ENCODE measurements around the gene CAMK1D. TPM values are rescaled to one million over a fixed set of nuclear protein-coding genes. Genes with fewer than 3 reads are reported as not detected.
A peak's percentile ranks its signal among the peaks of the same experiment; 100 is the strongest.

Gene CAMK1D
- total RNA-seq, 1 experiment from 2014 or later, result 6.3 TPM

DNA sequence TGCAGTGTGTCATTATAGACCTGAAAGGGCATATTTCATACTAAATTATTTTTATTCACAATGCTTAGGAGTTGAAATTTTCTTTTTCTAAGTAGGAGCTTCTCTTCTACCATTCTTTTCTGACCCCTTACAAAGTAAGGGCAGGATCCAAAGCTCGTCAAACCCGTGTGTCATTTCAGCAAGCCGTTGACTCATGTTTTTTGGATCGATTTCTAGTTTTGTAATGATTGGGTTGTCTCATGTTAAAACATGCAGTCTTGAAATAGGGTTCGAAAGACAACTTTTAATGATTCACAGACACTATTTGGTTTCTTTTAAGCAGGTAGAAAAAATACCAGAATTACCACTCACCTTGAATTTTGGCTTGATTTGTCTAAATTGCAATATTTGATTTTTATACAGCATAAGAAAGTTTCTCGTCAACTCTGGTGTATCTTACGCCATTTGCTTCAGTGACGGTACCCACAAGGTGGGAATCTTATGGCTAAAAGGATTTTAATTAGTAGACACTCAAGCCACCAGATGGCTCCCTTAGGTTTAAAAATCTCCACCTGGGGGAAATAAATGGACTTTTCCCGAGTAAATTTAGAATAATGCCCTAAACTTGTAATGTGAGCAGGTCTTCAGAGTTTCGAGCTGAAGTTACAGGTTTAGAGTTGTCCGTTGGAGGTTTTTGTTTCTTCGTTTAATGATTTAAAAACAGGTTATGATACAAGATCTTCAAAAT lies 368.8 kb downstream of the CAMK1D start:
- no peak for DNase-seq

More for the DNA sequence above, 368.8 kb downstream of the CAMK1D start:
- H4K20me1 ChIP-seq (ENCODE audit: control insufficient read depth, insufficient read depth, insufficient read length), result no peaks in the 10 kb centered on the region
- H3K27me3 Mint-ChIP-seq (ENCODE audit: low read depth), result no peaks in the 10 kb centered on the region; the same call in 1 of the 2 replicates
- no peaks in the 10 kb centered on the region for H3K79me2 ChIP-seq (ENCODE audit: insufficient read depth, low read length)
- no peaks in the 10 kb centered on the region for H3K79me1 ChIP-seq (ENCODE audit: insufficient read depth, low read depth, low read length, poor library complexity, severe bottlenecking)
- H3K56ac ChIP-seq (ENCODE audit: insufficient read length, low read depth, low read length), result no peak overlapping the region
- no peak overlapping the region for H3K14ac ChIP-seq (ENCODE audit: insufficient read depth, low read length)
- TF ChIP-seq, protein P1, sequence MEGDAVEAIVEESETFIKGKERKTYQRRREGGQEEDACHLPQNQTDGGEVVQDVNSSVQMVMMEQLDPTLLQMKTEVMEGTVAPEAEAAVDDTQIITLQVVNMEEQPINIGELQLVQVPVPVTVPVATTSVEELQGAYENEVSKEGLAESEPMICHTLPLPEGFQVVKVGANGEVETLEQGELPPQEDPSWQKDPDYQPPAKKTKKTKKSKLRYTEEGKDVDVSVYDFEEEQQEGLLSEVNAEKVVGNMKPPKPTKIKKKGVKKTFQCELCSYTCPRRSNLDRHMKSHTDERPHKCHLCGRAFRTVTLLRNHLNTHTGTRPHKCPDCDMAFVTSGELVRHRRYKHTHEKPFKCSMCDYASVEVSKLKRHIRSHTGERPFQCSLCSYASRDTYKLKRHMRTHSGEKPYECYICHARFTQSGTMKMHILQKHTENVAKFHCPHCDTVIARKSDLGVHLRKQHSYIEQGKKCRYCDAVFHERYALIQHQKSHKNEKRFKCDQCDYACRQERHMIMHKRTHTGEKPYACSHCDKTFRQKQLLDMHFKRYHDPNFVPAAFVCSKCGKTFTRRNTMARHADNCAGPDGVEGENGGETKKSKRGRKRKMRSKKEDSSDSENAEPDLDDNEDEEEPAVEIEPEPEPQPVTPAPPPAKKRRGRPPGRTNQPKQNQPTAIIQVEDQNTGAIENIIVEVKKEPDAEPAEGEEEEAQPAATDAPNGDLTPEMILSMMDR (conservative IDR thresholded peaks at IDR 0.05), result peak; percentile 57
- no peak overlapping the region for H3K27ac ChIP-seq (ENCODE audit: insufficient read length, low read depth, low read length)
- no peak overlapping the region for H2BK5ac ChIP-seq (ENCODE audit: insufficient read length, low read length)
- no peak overlapping the region for H2AK5ac ChIP-seq (ENCODE audit: insufficient read length, low read length)
- no peak overlapping the region for H4K5ac ChIP-seq (ENCODE audit: insufficient read length, low read depth, low read length)
- H2BK20ac ChIP-seq (ENCODE audit: low read depth, low read length, poor library complexity, severe bottlenecking), result no peak overlapping the region
- H3K9me3 Mint-ChIP-seq, result no peaks in the 10 kb centered on the region
- no peak overlapping the region for H3K4me3 Mint-ChIP-seq
- no peaks in the 10 kb centered on the region for H3K4me1 ChIP-seq (ENCODE audit: insufficient read depth, low read length)
- no peak overlapping the region for H3K4me2 ChIP-seq (ENCODE audit: insufficient read depth, insufficient read length, low read length)
- no peaks in the 10 kb centered on the region for H3K36me3 Mint-ChIP-seq (ENCODE audit: insufficient read depth in 1 of 3, low read depth in 3 of 3)
- no peak overlapping the region for H3K4ac ChIP-seq (ENCODE audit: low read depth, low read length)
- H3K27ac Mint-ChIP-seq, result no peak overlapping the region
- H3K23ac ChIP-seq (ENCODE audit: insufficient read length, low read depth, low read length), result no peak overlapping the region
- no peaks in the 10 kb centered on the region for H3K9me3 ChIP-seq (ENCODE audit: control insufficient read depth, low read depth, low read length)
- no peak overlapping the region for H3T11ph ChIP-seq (ENCODE audit: low read length)
- no peaks in the 10 kb centered on the region for H3K27me3 ChIP-seq (ENCODE audit: insufficient read depth, low read length)
- H2BK120ac ChIP-seq (ENCODE audit: low read depth, low read length, poor library complexity, severe bottlenecking), result no peak overlapping the region
- H2BK15ac ChIP-seq (ENCODE audit: low read depth, low read length), result no peak overlapping the region
- no peak overlapping the region for H3K9ac ChIP-seq (ENCODE audit: extremely low read depth, insufficient read length, low read length)
- no peaks in the 10 kb centered on the region for H3K4me1 Mint-ChIP-seq
- H3K23me2 ChIP-seq (ENCODE audit: insufficient read length, low read depth, low read length, poor library complexity, severe bottlenecking), result no peaks in the 10 kb centered on the region
- no peak overlapping the region for H3K18ac ChIP-seq (ENCODE audit: insufficient read length, low read depth, low read length)
- no peak overlapping the region for H2BK12ac ChIP-seq (ENCODE audit: insufficient read length, low read depth, low read length)
- no CpG with 5 or more reads among the region's 12 CpGs for WGBS (ENCODE audit: extremely low coverage, insufficient read length, low lambda C conversion rate)
- H4K8ac ChIP-seq (replicated peaks; ENCODE audit: insufficient read length, low read depth, low read length), result no peak overlapping the region
- no peak overlapping the region for H4K91ac ChIP-seq (ENCODE audit: insufficient read length, low read depth, low read length)
- H2AFZ ChIP-seq (ENCODE audit: low read length), result no peak overlapping the region

Measured in H9 (cell line).